GM19455 (cell line): ENCODE data around the gene MYLK4.

Experiments
- ATAC-seq: cut with Tn5 transposase; IDR thresholded peaks from one replicate; pipeline ENCODE4 v1.9.1; 2021; ENCODE audit not compliant: unreplicated experiment

The MYLK4 gene

DNA sequence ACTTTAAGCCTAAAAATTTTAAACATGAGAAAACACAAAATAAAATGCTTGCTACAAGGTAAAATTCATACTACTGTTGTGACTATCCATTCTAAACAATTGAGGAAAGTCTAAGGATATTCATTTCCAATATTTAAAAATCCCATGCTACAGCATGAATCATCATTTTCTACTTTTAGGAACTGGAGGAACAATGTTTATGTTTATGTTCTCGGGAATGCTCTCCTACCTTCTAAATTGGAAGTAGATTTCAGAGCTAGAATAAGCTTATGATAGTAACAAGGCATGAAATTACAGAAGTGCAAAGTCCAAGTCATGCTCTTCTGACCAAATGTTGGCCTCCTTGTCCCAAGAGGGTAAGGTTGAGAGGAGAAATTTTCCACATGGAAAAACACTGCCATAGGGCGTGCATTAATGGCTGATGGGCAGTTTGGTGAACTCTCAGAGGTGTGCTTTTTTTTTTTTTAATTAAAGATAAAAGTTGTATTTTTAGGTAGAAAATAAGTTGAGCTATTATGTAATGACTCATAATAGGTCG is 6.0 kb upstream of the MYLK4 start:
- no peak for ATAC-seq

DNA sequence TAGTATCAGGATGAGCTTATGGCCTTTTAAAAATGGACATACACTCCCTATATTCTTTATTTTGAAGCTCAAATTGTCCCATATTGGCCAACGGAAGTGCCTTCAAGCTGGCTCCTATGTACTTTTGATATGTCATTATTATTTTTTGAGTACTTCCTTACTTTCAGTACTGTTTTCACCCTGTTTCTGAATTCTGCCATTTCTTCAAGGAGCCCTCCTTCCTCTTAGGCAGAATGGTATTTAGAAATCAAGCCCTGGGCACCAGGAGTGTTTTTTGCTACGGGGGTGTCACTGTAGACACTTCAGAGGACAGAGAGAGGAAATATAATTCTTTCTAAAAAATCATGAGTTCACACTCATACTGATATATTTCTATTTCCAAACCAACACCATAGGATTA is 5.5 kb upstream of the MYLK4 start:
- ATAC-seq = no peak

DNA sequence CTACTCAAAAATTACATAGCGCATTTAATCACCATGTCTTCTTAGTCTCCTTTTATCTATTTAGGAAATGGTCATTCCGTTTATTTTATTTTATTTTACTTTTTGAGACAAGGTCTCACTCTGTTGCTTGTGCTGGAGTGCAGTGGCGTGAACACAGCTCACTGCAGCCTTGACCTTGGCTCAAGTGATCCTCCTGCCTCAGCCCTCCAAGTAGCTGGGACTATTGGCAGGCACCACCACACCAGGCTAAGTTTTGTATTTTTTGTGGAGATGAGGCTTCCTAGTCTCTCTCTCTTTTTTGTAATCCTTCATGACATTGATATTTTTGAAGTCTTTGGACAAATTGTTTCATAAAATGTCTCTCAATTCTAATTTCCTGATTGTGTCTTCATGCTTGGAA is 4.7 kb upstream of the MYLK4 start:
- no peak for ATAC-seq

DNA sequence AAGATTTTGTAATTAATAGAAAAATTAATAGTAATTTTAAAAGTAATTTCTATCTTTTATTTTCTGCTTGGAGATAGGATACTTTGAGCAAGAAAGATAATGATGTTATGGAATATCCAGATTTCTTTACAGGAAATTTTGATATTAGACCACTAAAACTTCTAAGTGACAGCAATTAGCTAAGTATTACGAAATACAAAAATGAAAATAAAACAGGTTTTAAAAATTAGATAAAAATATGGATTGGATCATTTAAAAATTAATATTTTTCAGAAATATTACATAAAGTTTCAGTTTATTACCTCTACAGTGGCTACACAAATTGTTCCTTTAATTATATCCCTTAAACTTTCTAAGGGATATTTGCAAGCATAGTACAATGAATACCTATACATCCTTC is 4.2 kb upstream of the MYLK4 start:
- ATAC-seq = no peak

DNA sequence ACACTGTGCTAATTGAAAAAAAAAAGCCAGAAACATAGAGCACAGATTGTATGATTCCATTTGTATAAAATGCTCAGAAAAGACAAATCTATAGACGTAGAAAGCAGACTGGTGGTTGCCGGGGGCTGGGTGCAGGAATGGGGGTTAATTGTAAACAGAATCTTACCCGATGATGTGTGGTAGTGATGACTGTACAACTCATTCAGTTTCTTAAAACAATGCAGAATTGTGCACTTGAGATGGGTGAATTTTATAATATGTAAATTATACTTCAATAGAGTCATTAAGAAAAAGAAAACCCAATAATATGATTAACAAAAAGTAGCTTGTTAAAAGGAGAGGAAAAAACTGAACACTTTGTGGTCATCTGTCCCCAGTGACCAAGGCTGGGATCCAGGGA is 3.7 kb upstream of the MYLK4 start:
- no peak for ATAC-seq

DNA sequence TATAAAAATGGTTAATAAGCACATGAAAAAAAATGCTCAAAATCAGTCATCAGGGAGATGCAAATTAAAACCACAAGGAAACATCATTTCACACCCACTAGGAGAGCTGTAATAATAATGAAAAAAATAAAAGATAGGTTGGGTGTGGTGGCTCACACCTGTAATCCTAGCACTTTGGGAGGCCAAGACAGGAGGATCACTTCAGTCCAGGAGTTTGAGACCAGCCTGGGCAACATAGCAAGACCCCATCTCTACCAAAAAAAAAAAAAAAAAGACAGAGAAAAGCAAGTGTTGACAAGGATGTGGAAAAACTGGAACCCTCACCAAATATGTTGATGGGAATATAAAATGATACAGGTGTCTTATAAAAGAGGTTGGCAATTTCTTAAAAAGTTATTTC is 3.0 kb upstream of the MYLK4 start:
- no peak for ATAC-seq

DNA sequence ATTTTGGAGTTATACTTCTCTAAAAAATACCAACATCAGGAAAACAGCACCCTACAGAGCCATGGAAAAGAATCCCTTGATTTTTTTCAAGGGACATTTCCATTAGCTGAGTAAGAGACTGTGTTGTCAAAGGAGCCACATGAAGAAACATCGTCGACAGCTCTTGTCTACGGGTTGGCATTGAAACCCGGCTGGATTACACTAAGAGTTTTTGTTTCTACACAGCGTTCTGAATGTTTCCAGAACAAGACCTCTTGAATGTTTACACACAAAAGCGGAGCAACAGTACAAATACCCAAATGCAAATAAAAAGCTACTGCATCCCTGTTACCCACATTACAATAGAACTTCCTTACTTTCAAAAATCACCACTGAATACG is 2.4 kb upstream of the MYLK4 start:
- ATAC-seq = no peak

DNA sequence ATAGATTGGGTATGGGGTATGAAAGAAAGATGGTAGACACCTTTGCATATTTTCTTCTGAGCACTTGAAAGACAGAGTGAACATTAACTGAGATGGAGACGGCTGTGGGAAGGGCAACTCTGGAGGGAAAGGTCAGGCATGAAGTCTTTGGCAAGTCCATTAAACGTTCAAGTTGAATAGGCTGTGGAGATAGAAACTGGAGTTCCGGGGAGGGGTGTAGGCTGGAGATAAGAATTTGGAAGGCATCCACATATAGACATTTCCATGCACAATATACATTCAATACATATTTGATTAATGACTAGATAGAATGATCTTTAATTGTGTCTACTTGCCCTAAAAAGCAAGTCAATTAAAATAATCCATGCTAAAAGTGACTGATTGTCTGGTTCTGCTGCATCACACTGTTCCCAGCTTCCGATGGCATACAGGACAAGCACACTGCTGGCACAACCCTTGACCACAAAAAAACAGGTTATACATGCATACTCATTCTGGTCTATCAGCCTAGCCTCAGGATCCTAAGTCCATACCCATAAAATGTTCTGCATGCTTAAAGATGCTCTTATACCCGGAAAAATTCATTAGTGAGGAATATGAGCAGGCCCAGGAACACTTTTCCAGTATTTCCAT is 1.9 kb upstream of the MYLK4 start:
- no peak for ATAC-seq

DNA sequence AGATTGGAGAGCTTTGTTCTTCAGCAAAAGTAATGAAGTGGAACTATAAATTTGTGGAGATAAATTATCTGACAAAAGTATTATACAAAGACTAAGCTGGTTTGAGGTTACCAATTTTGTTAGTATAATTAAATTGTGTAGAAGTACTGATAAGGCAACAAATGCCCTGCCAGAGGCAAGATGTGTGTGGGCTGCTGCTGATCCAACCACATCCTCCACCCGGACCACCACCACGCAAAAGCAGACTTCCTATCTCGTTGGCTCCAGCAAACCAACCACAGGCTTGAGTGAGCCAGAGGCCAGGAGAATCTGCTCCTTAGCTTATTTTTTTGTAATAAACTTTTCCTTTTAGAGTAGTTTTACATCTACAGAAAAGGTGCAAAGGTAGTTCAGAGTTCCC is 1.1 kb upstream of the MYLK4 start:
- ATAC-seq = no peak

DNA sequence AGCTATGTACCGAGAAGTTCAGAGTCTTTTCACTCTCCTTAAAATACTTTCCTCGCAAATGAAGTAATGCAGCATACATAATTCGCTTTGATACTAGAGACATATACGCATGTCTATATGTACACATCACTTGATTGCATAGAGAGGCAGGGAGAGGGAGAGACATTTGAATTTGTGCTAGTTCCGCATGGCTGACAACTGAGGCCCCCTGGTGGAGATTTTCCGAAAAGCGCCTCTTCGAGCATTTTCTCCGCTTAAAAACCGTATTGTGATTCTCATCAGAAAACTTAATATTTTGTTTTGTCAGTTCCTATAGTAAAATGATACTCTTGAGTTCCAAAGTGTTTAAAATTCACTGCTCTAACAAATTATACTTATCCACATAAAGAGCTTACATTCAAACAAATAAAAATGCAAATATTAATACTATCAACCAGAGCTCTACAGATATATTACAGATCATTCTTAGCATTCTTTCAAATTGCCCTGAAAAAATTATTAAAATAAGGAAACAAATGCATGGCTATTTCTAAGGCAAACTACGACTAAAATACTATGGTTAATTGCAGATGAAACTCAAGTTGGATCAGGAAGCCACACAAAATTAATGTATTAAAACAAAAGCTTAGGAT is 637 bp downstream of the MYLK4 start:
- ATAC-seq = no peak

DNA sequence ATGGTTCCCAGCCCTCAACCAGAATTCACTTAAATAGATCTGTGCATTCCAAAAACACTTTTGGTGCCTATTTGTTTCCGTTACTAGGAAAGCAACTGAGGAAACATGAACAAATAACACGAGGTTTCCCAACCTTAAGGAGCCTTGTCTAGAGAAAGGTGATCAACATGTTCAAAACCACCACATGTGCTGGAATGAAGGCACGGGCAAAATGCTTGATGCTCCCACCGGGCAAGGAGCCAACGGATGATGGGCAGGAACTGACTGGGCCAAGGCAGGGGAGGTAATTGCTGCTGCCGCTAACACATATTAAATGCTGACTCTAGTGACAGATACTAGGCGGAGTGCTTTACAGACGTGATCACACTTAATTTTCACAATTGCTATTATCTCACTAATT is 2.5 kb downstream of the MYLK4 start:
- no peak for ATAC-seq

DNA sequence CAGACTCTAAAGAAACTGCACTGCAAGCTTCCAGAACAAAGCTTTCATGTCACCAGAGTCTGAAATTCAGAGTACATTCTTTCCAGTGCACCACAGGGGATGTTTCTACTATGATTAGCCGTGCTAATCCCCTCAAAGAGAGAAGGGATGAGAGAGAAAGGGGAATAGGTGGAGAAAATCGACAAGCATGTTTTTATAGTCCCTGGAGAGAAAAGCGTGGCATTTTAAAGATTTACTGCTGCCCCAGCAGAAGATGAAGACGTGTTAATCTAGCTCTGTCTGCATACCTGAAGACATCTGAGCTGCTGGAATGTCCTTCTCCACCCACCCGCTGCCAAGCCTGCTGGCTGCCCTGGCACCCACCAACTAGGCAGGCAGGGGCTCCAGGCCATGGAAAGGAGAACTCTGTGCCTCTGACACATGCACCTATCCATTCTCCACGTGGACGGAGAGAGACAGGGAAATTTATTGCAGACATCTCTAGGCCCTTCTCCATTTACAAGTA is 4.1 kb downstream of the MYLK4 start:
- ATAC-seq = no peak

DNA sequence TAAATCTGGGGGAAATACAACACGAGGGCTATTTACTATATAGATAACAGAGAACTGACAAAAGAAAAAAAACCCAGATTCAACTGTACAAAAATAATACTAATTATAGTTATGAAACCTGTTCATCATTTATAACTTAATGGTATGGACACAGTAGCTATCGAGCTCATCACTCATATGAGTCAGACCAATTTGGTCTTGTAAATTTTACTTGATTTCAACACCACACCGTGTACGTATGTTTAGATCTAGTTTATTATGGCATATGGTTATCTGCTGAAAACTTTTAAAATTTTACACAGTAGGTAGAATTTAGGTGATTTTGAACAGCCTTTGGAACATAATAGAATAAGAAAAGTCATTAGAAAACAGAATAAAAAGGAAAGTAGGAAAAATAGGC is 5.5 kb downstream of the MYLK4 start:
- no peak for ATAC-seq

DNA sequence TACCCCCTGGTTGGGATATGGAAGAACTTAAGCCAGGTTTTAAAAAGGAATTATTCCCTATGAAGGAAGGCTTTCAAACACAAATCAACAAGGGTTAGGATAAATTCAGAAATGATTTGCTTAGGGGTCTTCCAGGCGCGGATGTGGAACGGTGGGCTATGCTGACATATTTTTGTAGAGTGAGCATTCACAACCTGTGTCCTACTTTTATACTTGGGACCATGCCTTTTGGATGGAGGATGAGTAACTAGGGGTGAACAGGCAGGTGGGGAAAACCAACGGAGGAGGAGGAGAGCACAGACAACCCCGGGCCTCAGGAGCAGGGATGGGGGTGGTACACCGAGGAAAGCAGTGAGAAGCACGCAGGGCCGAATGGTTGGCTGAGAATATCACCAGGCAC is 5.9 kb downstream of the MYLK4 start:
- no peak for ATAC-seq

DNA sequence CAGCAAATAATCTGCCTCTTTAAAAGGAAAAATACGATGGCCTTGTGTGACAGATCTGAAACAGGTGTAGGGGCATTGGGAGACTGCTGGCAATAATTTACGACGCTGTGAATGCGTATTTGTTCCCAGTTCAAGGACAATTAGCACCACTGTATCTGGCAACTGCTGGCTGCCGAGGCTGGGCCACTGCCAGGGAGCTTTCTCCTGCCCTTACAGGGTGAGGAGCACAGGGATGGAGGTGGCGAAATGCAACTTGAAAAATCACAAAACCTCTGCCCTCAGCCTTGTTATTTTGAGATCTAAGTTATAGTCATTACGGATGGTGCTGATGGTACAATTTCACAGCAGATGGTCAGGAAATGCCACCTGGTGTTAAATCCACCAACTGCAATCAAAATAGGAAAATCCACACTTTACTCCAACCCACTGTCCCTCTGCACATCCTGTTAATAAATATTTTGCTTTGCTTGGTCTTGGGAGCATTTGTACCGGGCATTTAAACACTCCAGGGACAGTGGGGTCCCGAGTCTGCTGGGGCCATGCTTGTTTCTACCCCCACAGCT is 6.4 kb downstream of the MYLK4 start:
- no peak for ATAC-seq

DNA sequence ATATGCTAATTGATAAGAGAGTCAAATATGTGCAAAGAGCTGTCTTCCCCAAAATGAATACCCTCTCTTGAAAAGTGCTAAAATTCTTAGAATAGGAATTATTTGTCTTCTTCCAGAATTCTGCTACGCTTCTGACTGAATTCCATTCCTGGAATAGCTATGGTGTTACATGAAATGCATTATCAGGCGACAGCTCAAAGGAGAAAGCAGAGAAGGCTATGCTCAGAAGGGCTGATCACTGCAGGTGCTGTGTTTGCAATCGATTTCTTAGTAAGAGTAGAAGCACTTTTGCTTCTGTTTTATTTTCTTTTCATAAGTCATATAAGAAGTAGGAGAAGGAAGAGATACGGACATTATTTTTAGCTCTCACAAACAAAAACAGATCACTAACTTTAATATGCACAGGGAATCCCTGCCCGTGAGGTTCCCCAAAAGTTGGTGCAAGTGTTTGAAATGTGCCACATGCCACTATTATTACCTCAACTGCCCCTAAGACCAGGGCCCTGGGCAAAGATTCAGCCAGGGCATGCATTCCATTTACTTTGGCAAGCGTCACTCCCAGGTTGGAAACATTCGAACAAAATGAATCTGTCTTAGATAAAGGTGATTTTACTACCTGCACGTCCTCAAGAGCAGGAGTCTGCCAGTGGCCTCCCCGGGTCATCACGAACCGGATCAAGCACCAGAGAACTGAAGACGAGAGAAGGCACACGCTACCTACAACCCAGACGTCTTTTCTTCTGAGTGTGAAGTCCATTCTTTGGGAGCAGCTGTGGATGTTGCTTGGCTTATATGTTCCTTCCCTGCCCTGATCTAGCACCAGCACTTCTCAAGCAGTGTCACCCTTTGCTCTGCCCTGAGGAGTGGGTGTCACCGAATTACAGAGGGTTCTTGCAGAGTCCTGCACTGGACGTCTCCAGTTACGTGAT is 7.2 kb downstream of the MYLK4 start:
- no peak for ATAC-seq

DNA sequence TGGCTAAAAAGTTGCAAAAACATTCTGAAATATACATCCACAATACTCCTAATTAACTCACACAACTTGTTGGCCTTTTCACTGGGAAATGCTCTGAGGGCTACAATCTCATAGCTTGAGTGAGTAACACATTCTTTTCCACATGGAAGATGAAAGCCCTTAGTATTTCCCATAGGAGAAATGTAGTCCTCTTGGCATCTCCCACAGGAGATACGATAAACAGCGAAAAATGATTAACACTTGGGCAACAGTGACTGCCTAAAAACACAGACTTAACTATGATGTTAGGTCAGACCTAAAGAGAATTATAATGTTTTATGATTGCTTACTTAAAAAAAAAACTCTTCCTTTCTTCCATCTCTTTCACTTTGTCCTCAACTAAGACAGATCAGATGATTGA is 9.0 kb downstream of the MYLK4 start:
- ATAC-seq = no peak

DNA sequence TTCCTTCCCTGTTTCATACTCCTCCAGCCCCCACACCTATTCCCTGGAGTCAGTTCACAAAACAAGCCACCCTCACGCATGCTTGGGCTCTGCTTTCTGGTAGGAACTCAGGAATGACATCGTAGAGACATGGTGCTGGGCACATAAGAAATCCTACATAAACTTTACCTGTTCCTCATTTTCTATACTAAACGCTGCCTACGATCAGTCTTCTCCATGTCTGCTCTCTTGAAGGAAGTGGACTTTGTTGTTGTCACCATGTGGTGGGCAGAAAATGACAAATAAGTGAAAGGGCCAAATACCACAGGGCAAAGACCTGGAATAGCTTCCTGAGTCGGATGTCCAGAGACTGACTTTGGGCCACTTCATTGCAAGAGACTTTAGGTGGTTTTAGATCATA is 10.1 kb downstream of the MYLK4 start:
- ATAC-seq = no peak

DNA sequence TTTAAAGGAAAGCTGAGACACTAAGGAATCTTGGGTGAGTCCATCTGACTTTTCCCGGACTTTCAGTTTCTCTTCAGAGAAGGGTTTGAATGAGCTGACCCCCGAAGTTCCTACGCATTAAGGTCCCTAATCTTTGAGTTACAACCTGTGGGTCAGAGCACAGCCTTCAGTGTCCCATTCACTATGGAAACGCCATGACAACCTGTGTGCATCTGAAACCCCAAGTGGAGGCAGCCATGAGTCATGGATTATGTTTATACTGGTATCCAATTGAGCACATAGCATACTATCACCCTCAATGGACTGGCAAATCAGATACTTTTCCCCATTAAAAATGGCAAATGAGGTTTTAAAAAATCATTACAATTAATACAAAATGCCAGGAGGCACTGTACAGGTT is 11.4 kb downstream of the MYLK4 start:
- ATAC-seq = no peak

DNA sequence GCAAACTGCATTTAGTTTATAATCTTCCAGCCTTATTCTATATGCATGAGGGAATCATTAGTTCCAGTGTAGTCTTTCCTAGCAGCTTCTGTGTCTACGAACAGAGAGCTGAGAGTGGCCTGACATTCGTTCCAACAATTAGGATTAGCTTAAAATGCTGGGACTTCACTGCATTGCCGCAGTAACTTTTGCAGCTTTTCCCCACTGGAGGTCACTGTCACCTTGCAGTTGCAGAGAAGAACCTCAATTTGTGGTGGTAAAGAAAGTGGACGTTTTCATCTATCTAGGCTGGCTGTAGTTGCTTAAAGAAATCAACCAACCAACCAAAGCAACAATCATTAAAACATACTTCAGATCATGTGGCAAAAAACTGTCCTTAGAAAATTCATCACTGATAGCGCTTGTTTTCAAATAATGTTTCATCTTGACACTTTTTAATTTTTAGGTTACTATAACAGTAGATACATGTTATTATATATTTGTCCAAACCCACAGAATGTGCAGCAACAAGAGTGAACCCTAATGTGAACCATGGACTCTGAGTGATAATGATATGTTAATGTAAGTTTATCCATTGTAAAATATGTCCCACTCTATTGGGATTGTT is 12.2 kb downstream of the MYLK4 start:
- ATAC-seq = no peak

DNA sequence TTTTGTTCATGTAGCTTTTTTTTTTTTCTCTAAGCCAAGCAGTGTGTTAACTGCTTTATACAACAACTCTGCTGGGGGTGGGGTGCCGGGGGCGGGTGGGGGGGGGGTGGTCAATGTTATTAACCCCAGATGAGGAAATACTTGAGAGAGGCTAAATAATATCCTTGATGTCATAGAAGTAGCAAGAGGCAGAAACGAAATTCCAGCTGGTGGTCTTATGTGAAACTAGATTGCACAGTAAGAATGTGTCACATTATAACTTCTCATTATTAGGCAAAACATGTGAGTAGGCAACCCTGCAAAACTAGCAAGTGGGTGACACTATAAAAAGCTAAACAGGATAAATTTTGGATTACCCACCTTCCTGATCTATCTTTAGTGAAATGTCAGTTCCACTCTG is 12.8 kb downstream of the MYLK4 start:
- no peak for ATAC-seq
